ENCODE results near the gene SYNE1. TPM values are rescaled to one million over a fixed set of nuclear protein-coding genes. Genes with fewer than 3 reads are reported as not detected.

The SYNE1 gene
- total and polyA plus RNA-seq, 5 experiments from 2014 or later: 40.7 to 186 (median 69.5) TPM

DNA sequence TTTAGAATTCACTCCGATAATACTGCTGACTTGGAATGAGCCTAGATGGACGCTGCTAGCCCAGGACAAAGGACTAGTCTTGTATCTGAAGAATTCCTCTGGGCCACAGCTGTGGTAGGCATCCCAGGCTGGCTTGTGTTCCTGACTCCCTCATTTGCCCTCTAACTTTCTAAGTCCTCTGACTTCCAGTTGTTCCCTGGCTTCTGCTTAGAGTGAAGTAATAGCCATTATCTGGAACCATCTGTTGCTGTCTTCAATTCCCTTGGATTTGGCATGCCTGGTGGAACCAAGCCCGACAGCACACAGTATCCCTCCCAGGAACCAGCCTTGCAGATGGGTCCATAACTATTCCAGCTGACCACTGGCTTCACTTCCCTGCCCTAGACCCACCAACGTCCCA, 376.0 kb downstream of the SYNE1 start:
- peaks cover 0 to 26% (median 16%) of the 10 kb centered on the region in 9 donors for H3K9me3 Mint-ChIP-seq
- POLR2A ChIA-PET: no interaction called here
- H3K27ac Mint-ChIP-seq: peak overlapping the region in 1 of 10 donors; percentile 69
- peaks cover 0 to 3% (median 0%) of the 10 kb centered on the region in 4 donors for H3K4me1 Mint-ChIP-seq
- DNase-seq: no peak
- H3K4me3 Mint-ChIP-seq: no peak overlapping the region
- no peak for ATAC-seq
- peaks cover 32 to 82% (median 75%) of the 10 kb centered on the region in 3 donors for H3K36me3 Mint-ChIP-seq
- H3K27me3 Mint-ChIP-seq: no peaks in the 10 kb centered on the region

DNA sequence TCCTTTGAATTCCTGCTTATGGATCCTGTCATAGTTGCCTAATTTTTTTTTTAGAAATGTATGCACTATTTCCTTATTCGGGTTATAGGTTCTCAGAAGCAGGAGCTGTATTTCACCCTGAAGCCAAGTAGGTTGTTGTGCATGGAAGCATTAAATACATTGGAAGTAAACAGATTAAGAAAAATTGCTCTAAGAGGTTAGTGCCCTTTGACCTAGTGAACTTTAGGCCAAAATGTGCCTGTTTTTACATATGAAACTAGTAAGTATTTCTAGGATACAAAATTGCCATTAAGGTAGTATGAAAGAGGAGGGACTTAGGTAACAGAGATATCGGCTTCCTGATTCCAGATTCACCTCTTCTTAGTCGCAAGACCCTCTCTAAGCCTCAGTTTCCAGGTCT, 377.9 kb downstream of the SYNE1 start:
- Mint-ChIP-seq H3K36me3 (peaks cover 32 to 84% (median 77%) of the 10 kb centered on the region in 3 donors), H3K9me3 (peaks cover 0 to 21% (median 16%) of the 10 kb centered on the region in 9 donors), H3K4me1 (peaks cover 0 to 3% (median 0%) of the 10 kb centered on the region in 4 donors), H3K4me3 (no peak overlapping the region), H3K27ac (peak overlapping the region in 2 of 10 donors; percentile 62 to 66), H3K27me3 (no peaks in the 10 kb centered on the region)
- POLR2A ChIA-PET: no interaction called here
- ATAC-seq (no peak), DNase-seq (no peak)

DNA sequence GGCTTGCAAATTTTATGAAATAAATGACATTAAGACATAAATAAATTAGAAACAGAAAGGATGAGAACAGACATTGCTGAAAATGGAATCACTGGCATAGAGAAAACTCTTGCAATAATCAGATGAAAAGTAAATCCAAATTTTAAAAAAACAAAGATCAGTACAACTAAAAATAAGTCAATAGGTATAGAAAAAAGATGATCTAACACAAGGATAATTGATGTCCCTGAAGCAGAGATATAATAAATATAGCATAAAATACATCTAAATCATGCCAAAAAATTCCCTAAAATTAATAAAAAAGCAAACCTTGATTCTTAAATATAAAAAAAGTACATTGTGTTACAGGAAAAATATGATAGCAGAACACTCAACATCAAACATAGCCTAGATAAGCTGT, 379.6 kb downstream of the SYNE1 start:
- ATAC-seq (no peak), DNase-seq (no peak)
- no peak overlapping the region for H3K4me3 Mint-ChIP-seq
- no peaks in the 10 kb centered on the region for H3K27me3 Mint-ChIP-seq
- no peaks in the 10 kb centered on the region for H3K4me1 Mint-ChIP-seq
- peaks cover 0 to 7% (median 4%) of the 10 kb centered on the region in 9 donors for H3K9me3 Mint-ChIP-seq
- H3K36me3 Mint-ChIP-seq: peaks cover 27 to 85% (median 68%) of the 10 kb centered on the region in 3 donors
- peak overlapping the region in 1 of 10 donors; percentile 48 for H3K27ac Mint-ChIP-seq
- POLR2A ChIA-PET: no interaction called here

DNA sequence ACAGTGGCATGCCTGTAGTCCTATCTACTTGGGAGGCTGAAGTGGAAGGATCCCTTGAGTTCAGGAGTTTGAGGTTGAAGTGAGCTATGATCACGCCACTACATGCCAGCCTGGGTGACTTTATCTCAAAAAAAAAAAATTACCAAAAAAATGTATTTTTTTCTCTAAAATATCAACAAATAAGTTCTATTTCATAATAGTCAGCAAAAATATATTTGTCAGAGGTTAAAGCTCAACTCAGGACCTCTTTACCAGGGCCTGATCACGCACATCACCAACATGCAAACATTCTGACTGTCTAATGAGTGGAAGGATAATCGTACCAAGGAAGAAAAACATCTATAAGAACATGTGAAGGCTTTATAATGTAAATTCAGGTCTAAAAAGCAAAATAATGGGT, 387.0 kb downstream of the SYNE1 start:
- no peak overlapping the region for H3K27ac Mint-ChIP-seq
- no peak for ATAC-seq
- no peak overlapping the region for H3K4me3 Mint-ChIP-seq
- POLR2A ChIA-PET: no interaction called here
- peaks cover 4 to 76% (median 23%) of the 10 kb centered on the region in 3 donors for H3K36me3 Mint-ChIP-seq
- no peaks in the 10 kb centered on the region for H3K9me3 Mint-ChIP-seq
- DNase-seq: no peak
- no peaks in the 10 kb centered on the region for H3K27me3 Mint-ChIP-seq
- H3K4me1 Mint-ChIP-seq: peaks cover 0 to 6% (median 0%) of the 10 kb centered on the region in 4 donors

DNA sequence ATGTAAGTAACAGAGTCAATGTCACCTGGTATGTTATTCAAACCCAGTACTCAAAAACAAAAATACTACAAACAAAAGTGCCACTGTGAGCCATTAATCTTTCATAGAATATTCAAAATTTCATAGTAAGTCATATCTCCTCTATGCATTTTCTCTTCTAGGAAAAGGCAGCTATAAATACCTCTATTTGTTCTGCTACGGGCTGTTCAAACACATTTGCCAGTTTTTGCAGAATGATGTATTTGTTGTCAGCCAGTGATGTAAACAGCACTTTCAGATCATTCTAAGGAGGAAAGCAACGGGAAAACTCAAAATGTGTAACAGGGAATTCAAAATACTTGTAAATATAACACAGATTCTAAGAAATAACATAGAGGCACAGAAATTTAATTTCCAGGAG, 388.2 kb downstream of the SYNE1 start:
- Mint-ChIP-seq H3K27me3 (no peaks in the 10 kb centered on the region), H3K36me3 (peaks cover 4 to 79% (median 15%) of the 10 kb centered on the region in 3 donors), H3K4me3 (no peak overlapping the region), H3K9me3 (no peaks in the 10 kb centered on the region), H3K27ac (peak overlapping the region in 4 of 10 donors; percentile 14 to 42 (median 24)), H3K4me1 (peaks cover 0 to 6% (median 0%) of the 10 kb centered on the region in 4 donors)
- ATAC-seq: no peak
- DNase-seq: no peak
- POLR2A ChIA-PET: interaction anchor here (1.5 kb wide), 1 partner anchor 64 kb away, joined by 5 read pairs; no protein-coding TSS in a partner anchor

DNA sequence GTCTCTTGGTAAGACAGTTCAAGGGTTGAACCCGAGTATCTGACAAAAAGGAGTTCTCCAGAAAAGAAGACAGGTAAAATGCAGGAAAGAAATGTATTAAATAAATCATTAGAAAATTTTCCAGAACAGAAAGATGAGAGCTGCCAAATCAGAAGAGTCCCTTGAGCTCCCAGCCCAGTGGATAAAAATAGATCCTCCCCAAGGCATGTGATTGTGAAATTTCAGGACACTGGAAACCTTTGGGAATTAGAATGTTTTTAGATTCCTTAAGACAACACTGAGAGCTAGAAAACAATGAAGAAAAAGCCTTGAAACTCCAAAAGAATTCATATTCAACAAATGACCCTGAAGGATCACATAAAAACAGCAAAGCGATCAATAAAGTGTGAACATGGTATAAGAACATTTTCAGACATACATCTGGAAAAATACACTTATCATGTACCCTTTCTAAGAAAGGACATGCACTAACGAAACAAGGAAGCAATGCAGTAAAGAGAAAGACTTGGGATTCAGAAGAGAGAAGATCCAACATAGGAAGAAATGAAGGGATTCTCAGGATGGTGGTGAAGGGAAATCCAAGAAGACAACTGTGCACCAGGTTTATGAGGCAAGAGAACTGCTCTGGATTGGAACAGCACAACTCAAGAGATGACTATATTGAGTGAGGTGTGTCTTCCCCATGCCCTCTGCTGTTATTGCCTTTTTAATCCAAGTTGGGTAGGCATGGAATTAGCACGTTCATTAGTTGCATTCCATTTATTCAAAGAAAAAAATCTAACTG, 390.4 kb downstream of the SYNE1 start:
- no peak overlapping the region for H3K4me3 Mint-ChIP-seq
- H3K27me3 Mint-ChIP-seq: no peaks in the 10 kb centered on the region
- DNase-seq (no peak), ATAC-seq (no peak)
- no peaks in the 10 kb centered on the region for H3K9me3 Mint-ChIP-seq
- peaks cover 0 to 6% (median 0%) of the 10 kb centered on the region in 4 donors for H3K4me1 Mint-ChIP-seq
- H3K36me3 Mint-ChIP-seq: peaks cover 4 to 78% (median 17%) of the 10 kb centered on the region in 3 donors
- H3K27ac Mint-ChIP-seq: peak overlapping the region in 2 of 10 donors; percentile 30 to 34
- POLR2A ChIA-PET: no interaction called here

DNA sequence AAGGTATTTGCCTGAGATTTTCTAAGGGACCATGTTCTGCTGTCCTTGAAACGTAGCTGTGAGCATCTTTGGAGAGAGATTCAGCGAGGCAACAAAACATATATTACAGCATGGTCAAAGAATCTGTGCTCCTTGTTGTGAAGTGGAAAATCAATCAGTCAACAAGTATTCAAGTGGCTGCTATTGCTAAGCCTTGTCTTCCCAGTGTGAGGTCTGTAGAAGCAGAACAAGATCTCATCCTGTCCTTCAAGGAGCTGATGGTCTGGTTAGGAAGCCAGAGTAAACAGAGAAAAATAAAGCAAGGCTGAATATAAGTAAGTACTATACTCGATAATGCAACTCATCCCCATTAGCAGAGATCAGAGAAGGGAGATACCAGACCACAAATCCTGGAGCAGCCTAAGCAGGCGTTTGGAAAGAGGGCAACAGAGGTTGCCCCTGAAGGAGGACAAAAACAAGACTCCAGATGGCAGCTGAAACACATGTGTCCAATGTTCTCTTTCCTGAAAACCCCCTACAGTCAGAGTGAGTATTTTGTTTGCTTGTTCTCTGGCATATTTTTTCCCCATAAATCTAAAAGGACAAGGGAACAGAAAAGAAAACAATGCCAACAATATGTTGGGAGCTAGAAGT, 392.0 kb downstream of the SYNE1 start:
- no peak overlapping the region for H3K4me3 Mint-ChIP-seq
- DNase-seq: no peak
- H3K27ac Mint-ChIP-seq: peak overlapping the region in 4 of 10 donors; percentile 1 to 71 (median 30)
- no peaks in the 10 kb centered on the region for H3K27me3 Mint-ChIP-seq
- no peaks in the 10 kb centered on the region for H3K9me3 Mint-ChIP-seq
- no peak for ATAC-seq
- POLR2A ChIA-PET: no interaction called here
- H3K36me3 Mint-ChIP-seq: peaks cover 18 to 89% (median 25%) of the 10 kb centered on the region in 3 donors
- H3K4me1 Mint-ChIP-seq: peaks cover 0 to 6% (median 0%) of the 10 kb centered on the region in 4 donors

DNA sequence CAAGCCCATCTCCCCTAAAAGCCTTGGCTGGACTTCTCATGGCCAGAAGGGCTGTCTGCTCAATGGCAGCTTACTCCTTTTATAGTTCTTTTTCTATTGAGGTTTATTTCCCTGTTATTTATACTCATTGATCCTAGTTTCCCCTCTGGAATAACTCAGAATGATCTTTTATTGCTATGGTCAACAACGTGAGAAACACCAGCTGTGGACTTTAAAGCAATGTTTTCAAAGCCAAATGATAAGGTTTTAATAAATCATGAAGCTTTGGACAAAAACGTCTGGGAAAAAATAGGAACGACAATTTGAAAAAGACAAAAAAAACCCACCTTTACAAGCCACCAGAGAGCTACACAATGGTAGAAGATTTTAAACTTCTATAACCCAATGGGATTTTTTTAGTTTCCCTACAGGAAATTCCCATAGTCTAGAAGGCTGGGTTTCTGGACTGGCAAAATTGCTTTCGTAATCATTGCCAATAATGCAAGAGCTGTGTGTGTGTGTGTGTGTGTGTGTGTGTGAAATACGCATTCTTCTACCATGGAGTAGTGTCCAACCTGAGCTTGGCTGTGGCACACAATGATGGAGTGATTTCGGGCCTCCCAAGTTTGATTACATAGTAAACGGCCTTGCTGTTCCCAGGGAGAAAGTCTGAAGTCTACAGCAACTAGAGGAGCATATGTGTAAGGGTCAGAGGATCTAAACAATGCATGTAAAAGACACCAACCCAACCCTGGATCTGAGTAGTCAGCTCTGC, 396.0 kb downstream of the SYNE1 start:
- no peaks in the 10 kb centered on the region for H3K9me3 Mint-ChIP-seq
- H3K27ac Mint-ChIP-seq: peak overlapping the region in 2 of 10 donors; percentile 59 to 69
- POLR2A ChIA-PET: interaction anchor here (0.6 to 1.9 kb wide), 2 partner anchors 56 to 122 kb away, joined by 3 to 5 read pairs; no protein-coding TSS in a partner anchor

DNA sequence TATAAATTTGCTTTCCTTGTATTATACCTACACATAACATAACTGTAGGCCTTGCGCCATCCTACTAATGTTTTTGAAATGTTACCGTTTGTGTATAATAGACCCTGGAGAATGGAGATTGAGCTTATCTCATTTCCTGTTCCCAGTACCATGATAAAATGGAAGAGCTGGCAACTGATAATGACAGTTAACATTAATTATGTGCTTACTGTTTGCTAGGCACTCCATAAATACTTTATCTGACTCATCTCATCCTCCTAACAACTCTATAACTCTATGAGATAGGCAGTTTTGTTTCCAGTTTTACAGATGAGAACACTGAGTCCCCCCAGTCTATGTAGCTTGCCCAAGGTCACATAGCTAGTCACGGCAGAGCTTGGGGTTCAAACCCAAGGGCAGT, 396.7 kb downstream of the SYNE1 start:
- POLR2A ChIA-PET: interaction anchor here (1.9 kb wide), 1 partner anchor 56 kb away, joined by 5 read pairs; no protein-coding TSS in a partner anchor
- no peaks in the 10 kb centered on the region for H3K9me3 Mint-ChIP-seq
- no peak overlapping the region for H3K4me3 Mint-ChIP-seq
- H3K4me1 Mint-ChIP-seq: peaks cover 0 to 2% (median 0%) of the 10 kb centered on the region in 4 donors
- no peaks in the 10 kb centered on the region for H3K27me3 Mint-ChIP-seq
- no peak for DNase-seq
- peaks cover 18 to 91% (median 25%) of the 10 kb centered on the region in 3 donors for H3K36me3 Mint-ChIP-seq
- no peak for ATAC-seq
- H3K27ac Mint-ChIP-seq: peak overlapping the region in 2 of 10 donors; percentile 34 to 70

More for the DNA sequence above, 396.0 kb downstream of the SYNE1 start:
- Mint-ChIP-seq H3K27me3 (no peaks in the 10 kb centered on the region), H3K36me3 (peaks cover 18 to 91% (median 20%) of the 10 kb centered on the region in 3 donors), H3K4me3 (no peak overlapping the region), H3K4me1 (peaks cover 0 to 2% (median 0%) of the 10 kb centered on the region in 4 donors)
- ATAC-seq (no peak), DNase-seq (no peak)

DNA sequence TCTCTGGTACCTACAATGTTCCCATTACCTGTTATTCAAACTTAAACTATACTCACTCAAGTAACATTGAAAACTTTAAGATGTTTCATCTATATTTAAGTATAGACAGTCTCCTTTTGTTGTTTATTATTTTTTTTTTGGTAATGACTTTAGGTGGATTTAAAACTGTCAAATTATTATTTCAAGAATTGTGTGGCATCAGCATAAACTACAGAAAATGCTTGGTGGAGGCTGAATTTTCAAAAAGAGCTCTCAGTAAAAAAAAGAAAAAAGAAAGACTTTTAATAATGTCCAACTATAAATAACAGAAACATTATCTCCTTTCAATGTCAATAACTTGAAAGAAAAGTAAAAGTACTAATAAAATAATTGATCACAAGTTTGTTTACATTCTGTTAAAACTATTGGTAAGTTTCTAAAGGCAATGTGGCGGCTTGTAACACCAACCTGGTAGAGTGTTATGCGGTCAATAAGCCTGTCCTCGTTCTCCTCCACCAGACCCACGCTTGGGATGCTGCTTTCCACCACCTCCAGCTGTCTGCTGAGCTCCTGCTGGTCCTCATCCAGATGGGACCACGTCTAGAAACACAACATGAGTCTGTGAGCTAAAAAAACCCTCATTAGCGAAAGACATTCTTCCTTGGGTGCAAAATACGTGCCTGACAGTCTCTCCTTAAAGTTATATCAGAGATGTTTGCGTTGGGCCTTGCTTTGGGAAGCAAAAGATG, 400.6 kb downstream of the SYNE1 start:
- Mint-ChIP-seq H3K36me3 (peaks cover 23 to 87% (median 28%) of the 10 kb centered on the region in 3 donors), H3K9me3 (no peaks in the 10 kb centered on the region), H3K27me3 (no peaks in the 10 kb centered on the region), H3K4me1 (peaks cover 5 to 28% (median 25%) of the 10 kb centered on the region in 4 donors), H3K4me3 (no peak overlapping the region), H3K27ac (peak overlapping the region in 1 of 10 donors; percentile 72)
- ATAC-seq: no peak
- POLR2A ChIA-PET: interaction anchor here (0.7 to 1.2 kb wide), 2 partner anchors 52 to 70 kb away, joined by 3 to 7 read pairs; no protein-coding TSS in a partner anchor
- DNase-seq: no peak

DNA sequence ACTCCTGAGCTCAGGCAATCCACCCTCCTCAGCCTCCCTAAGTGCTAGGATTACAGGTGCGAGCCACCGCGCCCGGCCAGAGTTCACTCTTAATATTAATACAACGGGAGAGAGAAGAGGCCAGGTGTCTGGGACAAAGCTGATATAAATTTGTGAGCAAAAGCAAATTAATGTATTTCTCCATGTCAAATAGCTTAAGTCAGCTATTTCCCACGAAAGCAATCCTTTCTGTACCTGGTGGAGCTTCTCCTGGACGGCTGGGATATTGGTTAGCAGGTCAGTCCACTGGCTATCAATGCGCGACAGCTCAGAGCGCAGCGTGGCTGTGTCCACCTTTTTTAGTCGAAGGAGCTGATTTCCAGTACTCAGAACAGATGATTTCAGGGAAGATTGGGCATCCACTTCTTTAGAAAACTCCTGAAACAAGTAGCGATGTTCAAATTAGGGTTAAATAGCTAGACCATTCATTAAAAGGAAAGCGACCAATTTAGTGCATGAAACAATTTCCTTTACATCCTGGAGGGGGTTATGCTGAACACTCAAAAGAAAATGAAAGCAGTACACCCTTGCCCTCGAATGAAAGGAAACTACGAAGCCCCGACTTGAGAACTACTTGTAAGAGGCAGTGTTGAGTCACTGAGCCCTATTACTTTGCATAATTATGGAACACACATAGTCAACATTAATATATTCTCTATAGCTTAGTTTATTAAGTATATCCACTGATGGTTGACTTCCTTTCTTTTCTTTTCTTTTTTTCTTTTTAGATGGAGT, 403.4 kb downstream of the SYNE1 start:
- peak overlapping the region; percentile 61 to 94 (median 86) for H3K27ac Mint-ChIP-seq
- H3K27me3 Mint-ChIP-seq: no peaks in the 10 kb centered on the region
- H3K4me1 Mint-ChIP-seq: peaks cover 5 to 28% (median 25%) of the 10 kb centered on the region in 4 donors
- POLR2A ChIA-PET: interaction anchor here (0.9 to 3.0 kb wide), 2 partner anchors 11 to 49 kb away, joined by 3 to 36 read pairs; no protein-coding TSS in a partner anchor
- ATAC-seq (peak; percentile 76 to 81), DNase-seq (peak in 5 of 10 donors; percentile 21 to 61 (median 33))
- peaks cover 6 to 82% (median 30%) of the 10 kb centered on the region in 3 donors for H3K36me3 Mint-ChIP-seq
- H3K9me3 Mint-ChIP-seq: no peaks in the 10 kb centered on the region
- peak overlapping the region; percentile 41 to 82 (median 78) for H3K4me3 Mint-ChIP-seq

All from naive thymus-derived CD8-positive, alpha-beta T cell (primary cell).